NCI-H524 (cell line): ENCODE measurements around the gene CD164.
"Not testable (repeated sequence)": the region's sequence is repeated elsewhere in the genome, so short reads cannot be mapped to it uniquely, and the experiment has no call there.

Source experiments
- DNase-seq, 2 experiments: peaks; one replicate each; lab custom pipeline; 2025; lab: John Stamatoyannopoulos, UW

Gene CD164

GRCh38 chr6:109342911-109343310 lies 39.4 kb downstream of the CD164 start:
- DNase-seq: no peak

GRCh38 chr6:109342506-109342905 lies 39.8 kb downstream of the CD164 start:
- no peak for DNase-seq

DNA sequence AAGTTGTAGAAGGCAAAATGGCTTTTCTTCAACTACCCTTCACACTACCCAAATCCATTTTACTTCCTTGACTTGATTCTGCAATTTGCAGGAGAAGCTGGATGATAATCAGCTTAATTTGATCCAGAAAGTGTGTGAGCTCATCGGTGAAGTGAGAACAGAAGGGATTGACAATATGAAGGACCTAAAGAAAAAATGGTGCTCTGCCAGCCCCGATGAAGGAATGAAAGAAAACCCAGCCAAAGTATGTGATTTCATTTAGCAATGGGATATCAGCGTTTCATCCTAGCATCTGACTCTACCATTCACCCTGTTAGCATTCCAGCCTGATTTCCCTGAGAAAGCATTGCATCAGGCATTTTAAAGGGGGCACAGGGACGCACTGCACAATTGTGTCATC lies 41.5 kb downstream of the CD164 start:
- DNase-seq: no peak

GRCh38 chr6:109339906-109340678 lies 42.2 kb downstream of the CD164 start:
- DNase-seq: no peak

DNA sequence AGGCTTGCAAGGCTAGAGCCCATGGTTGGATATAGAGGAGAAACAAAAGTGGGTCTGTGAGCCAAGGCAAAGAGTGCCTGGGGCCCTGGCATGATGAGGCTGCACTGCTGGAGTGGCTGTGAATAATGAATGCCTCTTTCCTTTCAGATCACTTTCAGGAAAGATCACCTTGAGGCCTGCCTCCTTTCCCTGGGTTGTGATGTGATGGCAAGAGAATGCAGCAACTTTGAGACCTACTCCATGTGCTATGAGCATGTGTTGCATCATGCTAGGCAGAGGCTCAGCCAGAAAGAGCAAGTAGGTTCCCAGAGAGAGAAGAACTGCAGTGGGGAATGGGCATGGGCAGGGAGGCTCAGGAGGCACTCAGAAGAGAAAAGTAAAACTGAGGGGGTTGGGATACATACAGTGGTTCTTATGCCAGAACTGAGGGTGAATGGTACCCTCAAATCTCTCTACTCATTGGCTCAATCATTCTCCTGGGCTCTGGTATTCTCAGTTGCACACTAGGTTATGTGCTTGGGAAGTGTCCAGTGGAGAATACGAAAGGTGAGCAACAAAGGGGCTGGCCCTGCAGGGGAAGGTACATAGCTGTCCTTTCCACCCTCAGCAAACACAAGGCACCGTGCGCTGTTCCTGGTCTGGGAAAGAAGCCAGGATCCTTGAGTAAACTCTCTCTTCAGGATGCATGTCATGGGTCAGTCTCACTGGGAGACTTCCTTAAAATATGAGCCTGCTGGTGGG lies 45.9 kb downstream of the CD164 start:
- DNase-seq: no peak

DNA sequence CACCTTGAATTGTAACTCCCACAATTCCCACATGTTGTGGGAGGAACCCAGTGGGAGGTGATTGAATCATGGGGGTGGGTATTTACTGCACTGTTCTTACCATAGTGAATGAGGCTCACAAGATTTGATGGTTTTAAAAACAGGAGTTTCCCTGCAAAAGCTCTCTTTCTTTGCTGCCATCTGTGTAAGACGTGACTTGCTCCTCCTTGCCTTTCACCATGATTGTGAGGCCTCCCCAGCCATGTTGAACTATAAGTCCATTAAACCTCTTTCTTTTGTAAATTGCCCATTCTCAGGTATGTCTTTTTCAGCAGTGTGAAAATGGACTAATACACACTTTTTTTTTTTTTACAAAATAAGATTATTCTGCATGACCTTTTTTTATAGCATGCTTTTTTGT lies 48.4 kb downstream of the CD164 start:
- not testable (repeated sequence) for DNase-seq

GRCh38 chr6:109332748-109333147 lies 49.5 kb downstream of the CD164 start:
- no peak for DNase-seq

GRCh38 chr6:109331081-109331480 lies 51.2 kb downstream of the CD164 start:
- no peak for DNase-seq

DNA sequence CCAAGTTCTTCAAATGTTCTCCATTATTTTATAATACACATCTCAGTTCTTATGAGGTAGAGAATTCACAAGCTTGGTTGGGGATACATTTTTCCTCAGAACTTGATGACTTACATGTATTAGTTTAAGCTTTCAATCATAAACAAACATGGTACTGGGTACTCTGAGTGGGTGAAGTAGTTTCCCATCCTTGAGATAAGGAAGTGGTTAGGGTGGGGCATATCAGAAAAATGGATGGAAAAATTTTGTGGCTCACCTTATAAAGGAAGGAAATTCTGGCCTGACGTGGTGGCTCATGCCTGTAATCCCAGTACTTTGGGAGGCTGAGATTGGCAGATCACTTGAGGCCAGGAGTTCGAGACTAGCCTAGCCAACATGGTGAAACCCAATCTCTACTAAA lies 52.0 kb downstream of the CD164 start:
- no peak for DNase-seq

DNA sequence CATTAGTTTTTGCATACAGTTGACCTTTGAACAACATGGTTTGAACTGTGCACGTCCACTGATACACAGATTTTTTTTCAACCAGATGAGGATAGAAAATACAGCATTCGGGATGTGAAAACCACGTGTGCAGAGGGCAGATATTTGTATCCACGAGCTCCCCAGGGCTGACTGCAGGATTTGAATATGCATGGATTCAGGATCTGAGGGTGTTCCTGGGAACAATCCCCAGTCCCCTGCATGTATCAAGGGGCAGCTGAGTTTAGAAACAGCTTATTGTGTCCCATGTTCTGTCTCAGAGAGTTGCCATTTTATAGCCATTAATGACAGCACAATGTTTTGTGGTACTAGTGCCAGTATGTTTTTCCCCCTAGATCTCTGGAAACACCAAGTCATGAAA lies 53.6 kb downstream of the CD164 start:
- DNase-seq: no peak

- no peak for DNase-seq
Observed at GRCh38 chr6:109327959-109328358, 54.3 kb downstream of the CD164 start.

GRCh38 chr6:109327491-109327890 lies 54.8 kb downstream of the CD164 start:
- DNase-seq: no peak

GRCh38 chr6:109326351-109326750 lies 55.9 kb downstream of the CD164 start:
- DNase-seq: no peak

DNA sequence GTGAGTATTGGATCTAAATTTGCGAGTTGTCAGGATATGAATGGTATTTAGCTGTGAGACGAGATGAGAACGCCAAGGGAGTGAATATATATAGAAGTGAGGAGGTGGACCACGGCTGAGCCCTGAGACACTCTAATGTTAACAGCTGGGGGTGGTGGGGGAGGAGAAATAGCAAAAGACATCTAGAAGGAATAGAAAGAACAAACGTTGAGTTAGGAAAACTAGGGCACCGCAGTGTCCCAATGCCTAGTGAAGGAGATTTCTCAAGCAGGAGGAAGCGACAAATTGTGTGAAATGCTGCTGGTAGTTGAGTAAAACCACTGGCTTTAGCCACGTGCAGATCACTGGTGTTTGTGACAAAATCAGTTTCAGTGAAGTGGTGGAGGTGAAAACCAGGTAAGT lies 56.9 kb downstream of the CD164 start:
- no peak for DNase-seq

DNA sequence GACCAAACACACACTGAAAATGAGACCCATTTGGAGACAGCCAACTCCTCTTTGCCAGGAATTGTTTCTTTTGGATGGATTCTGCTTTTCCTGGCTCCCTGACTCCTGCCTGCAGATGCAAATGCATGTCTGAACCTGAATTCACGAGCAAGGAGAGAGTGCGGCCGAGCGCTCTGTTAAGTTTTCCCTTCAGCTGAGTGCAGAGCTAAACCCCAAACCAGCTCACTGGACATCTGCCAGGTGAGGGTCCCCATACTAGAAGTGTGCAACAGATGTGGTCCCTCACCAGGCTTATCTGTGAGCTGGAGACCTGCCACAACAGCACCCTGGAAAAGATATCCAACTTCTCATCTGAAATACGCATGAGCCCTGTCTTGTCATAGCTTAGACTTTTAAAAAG lies 59.0 kb downstream of the CD164 start:
- DNase-seq: no peak

GRCh38 chr6:109322825-109323224 lies 59.4 kb downstream of the CD164 start:
- no peak for DNase-seq

GRCh38 chr6:109321752-109322151 lies 60.5 kb downstream of the CD164 start:
- DNase-seq: peak in 1 of 2 experiments; percentile 17

- DNase-seq: no peak
Observed at GRCh38 chr6:109320072-109320471, 62.2 kb downstream of the CD164 start.

GRCh38 chr6:109318328-109318876 lies 63.9 kb downstream of the CD164 start:
- DNase-seq: peak; percentile 22 to 68

DNA sequence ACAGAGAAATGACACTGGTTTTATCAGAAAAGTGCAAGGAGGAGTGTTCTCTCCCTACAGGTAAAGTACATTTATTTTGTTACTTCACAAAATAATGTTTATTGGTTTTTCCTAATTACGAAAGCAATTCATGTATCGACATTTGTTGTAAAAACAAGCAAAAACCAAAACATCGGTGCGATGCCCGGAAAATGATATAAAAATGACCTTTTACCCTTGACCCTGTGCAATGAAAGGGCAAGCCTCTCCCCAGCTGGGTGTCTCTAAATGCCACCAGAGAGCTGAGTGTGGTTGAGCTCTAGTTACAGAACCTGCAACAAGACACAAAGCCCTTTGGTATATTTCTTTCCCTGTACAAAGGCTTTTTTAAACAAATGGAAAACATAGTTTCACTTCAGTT lies 65.4 kb downstream of the CD164 start:
- DNase-seq: no peak
